HepG2 (cell line): ENCODE results near the gene AQP6. TPM values are rescaled to one million over a fixed set of nuclear protein-coding genes. Genes with fewer than 3 reads are reported as not detected.

Experiments
- FOSL2 ChIP-seq: sonication (generic); formaldehyde crosslinking; IDR thresholded peaks from 2 replicates; pipeline ENCODE4 v1.4.0; 2020; ENCODE audit warnings: missing genetic modification reagents
- GABPB1 ChIP-seq: IDR thresholded peaks from 2 replicates; pipeline ENCODE4 v1.6.1; 2016; ENCODE audit warnings: mild to moderate bottlenecking, missing genetic modification reagents, moderate library complexity, missing compliant biosample characterization
- HNRNPLL ChIP-seq: fragments of 200-400 bp; formaldehyde crosslinking; IDR thresholded peaks from 2 replicates; pipeline ENCODE4 v1.6.1; 2017; ENCODE audit warnings: mild to moderate bottlenecking, low read depth, low read length; ENCODE audit not compliant: poor library complexity, severe bottlenecking
- KMT2A ChIP-seq: sonication (generic); formaldehyde crosslinking; IDR thresholded peaks from 2 replicates; pipeline ENCODE4 v1.4.0; 2020; ENCODE audit warnings: missing genetic modification reagents
- PHF8 ChIP-seq: sonication (generic); formaldehyde crosslinking; IDR thresholded peaks from 2 replicates; pipeline ENCODE4 v1.5.0; 2020; ENCODE audit warnings: missing genetic modification reagents
- PITX1 ChIP-seq: sonication (generic); formaldehyde crosslinking; IDR thresholded peaks from 2 replicates; pipeline ENCODE4 v1.5.1; 2020; ENCODE audit warnings: mild to moderate bottlenecking, missing genetic modification reagents
- POGZ ChIP-seq: sonication (generic); formaldehyde crosslinking; IDR thresholded peaks from 2 replicates; pipeline ENCODE4 v1.4.0; 2020; ENCODE audit warnings: mild to moderate bottlenecking, missing genetic modification reagents
- REL ChIP-seq: sonication (generic); formaldehyde crosslinking; conservative IDR thresholded peaks from 2 replicates; pipeline ENCODE4 v1.8.0; 2022; ENCODE audit warnings: mild to moderate bottlenecking, missing genetic modification reagents, moderate library complexity
- SAP130 ChIP-seq: IDR thresholded peaks from 2 replicates; pipeline ENCODE4 v1.6.1; 2016; ENCODE audit warnings: low read depth
- TBX2 ChIP-seq: sonication (generic); formaldehyde crosslinking; IDR thresholded peaks from 2 replicates; pipeline ENCODE4 v1.5.0; 2020; ENCODE audit warnings: missing genetic modification reagents, mild to moderate bottlenecking, borderline replicate concordance
- TEAD2 ChIP-seq: sonication (generic); formaldehyde crosslinking; IDR thresholded peaks from 2 replicates; pipeline ENCODE4 v1.9.0; 2021; ENCODE audit warnings: missing genetic modification reagents
- XRCC5 ChIP-seq: fragments of 200-400 bp; formaldehyde crosslinking; optimal IDR thresholded peaks from 2 replicates; pipeline ENCODE3; 2017; ENCODE audit warnings: mild to moderate bottlenecking, low read length
- ZFP62 ChIP-seq: sonication (generic); formaldehyde crosslinking; IDR thresholded peaks from 2 replicates; pipeline ENCODE4 v1.4.0; 2020; ENCODE audit warnings: missing genetic modification reagents
- ZNF543 ChIP-seq: sonication (generic); formaldehyde crosslinking; IDR thresholded peaks from 2 replicates; pipeline ENCODE4 v1.4.0; 2020; ENCODE audit warnings: mild to moderate bottlenecking, missing genetic modification reagents
- ZNF558 ChIP-seq: sonication (generic); formaldehyde crosslinking; IDR thresholded peaks from 2 replicates; pipeline ENCODE4 v1.9.0; 2022; ENCODE audit warnings: mild to moderate bottlenecking, missing genetic modification reagents, borderline replicate concordance
- ZNF563 ChIP-seq: sonication (generic); formaldehyde crosslinking; IDR thresholded peaks from 2 replicates; pipeline ENCODE4 v1.8.0; 2022; ENCODE audit warnings: mild to moderate bottlenecking, moderate library complexity, missing genetic modification reagents
- polyA plus RNA-seq, 8 experiments: library from polyadenylated mRNA; depleted of rRNA in 3 of 8; stranded (reverse) in 7 of 8; unstranded in 1 of 8; fragments of >200 nt; fragmentation: Illumina TruSeq in 4 of 8; extraction: Trizol in 4 of 8; gene quantifications; 2 replicates each; pipeline versions ENCODE4 v1.2.1 to v1.2.3, GENCODE V29; 2011 to 2016; ENCODE audit warnings: low read depth in 4 of 8, missing spikeins in 1 of 8, mixed read lengths in 1 of 8; ENCODE audit not compliant: insufficient read depth in 1 of 8
- total RNA-seq, 5 experiments: library from RNA; depleted of rRNA; stranded (reverse); fragments of >200 nt; fragmentation: Illumina TruSeq; extraction: Trizol; gene quantifications; 2 replicates each; pipeline ENCODE4 v1.2.3, GENCODE V29; 2016; ENCODE audit warnings: low read depth in 1 of 5
- TF ChIP-seq, protein P1 (sequence below): IDR thresholded peaks from 2 replicates; pipeline ENCODE4 v1.6.1; 2016; ENCODE audit warnings: low read depth, missing genetic modification reagents, missing compliant biosample characterization
- TF ChIP-seq, protein P2 (sequence below): sonication (generic); formaldehyde crosslinking; IDR thresholded peaks from 2 replicates; pipeline ENCODE4 v1.8.0; 2022; ENCODE audit warnings: mild to moderate bottlenecking, missing genetic modification reagents, borderline replicate concordance
- TF ChIP-seq, protein P3 (sequence below): sonication (generic); formaldehyde crosslinking; IDR thresholded peaks from 2 replicates; pipeline ENCODE4 v1.5.0; 2020; ENCODE audit warnings: mild to moderate bottlenecking, missing genetic modification reagents, moderate library complexity
- TF ChIP-seq, protein P4 (sequence below): sonication (generic); formaldehyde crosslinking; IDR thresholded peaks from 2 replicates; pipeline ENCODE4 v1.9.0; 2022; ENCODE audit warnings: low read depth, missing genetic modification reagents

The AQP6 gene
- total and polyA plus RNA-seq, 2 of the 13 experiments (the other 11 are each of a cell fraction or from before 2014, with no cell fraction given) = 0.32 to 1.3 TPM

DNA sequence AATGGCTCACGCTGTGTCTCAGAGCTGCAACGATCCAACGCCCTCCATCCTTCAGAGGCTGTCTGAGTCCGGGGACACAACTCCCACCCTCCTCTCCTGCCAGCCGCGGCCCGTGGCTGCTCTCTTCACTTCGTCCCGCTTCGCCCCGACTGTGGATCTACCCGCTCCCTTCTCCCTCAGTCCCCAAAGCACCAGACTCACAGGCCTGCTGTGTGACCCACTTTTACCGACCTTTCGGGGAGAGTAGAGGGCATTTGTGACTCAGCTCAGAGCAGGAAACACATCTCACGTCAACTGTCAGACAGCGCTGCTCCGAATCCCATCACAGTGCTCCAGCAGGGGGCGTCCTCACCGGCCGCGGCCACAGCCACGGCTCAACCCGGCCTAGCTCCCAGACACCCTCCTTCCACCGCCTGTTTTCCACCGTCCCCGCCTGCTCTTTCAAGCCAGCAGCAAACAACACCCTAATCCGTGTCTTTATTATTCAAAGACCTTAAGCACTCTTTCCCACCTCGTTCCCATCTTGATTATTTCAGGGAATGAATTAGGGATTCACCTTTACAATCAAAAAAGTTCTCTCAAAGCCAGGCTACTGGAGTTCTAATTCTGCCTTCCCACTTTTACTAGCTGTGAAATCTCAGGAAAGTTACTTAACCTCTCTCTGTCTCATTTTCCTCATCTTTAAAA is 27.2 kb upstream of the AQP6 start (continued):
- TF ChIP-seq, protein P1, sequence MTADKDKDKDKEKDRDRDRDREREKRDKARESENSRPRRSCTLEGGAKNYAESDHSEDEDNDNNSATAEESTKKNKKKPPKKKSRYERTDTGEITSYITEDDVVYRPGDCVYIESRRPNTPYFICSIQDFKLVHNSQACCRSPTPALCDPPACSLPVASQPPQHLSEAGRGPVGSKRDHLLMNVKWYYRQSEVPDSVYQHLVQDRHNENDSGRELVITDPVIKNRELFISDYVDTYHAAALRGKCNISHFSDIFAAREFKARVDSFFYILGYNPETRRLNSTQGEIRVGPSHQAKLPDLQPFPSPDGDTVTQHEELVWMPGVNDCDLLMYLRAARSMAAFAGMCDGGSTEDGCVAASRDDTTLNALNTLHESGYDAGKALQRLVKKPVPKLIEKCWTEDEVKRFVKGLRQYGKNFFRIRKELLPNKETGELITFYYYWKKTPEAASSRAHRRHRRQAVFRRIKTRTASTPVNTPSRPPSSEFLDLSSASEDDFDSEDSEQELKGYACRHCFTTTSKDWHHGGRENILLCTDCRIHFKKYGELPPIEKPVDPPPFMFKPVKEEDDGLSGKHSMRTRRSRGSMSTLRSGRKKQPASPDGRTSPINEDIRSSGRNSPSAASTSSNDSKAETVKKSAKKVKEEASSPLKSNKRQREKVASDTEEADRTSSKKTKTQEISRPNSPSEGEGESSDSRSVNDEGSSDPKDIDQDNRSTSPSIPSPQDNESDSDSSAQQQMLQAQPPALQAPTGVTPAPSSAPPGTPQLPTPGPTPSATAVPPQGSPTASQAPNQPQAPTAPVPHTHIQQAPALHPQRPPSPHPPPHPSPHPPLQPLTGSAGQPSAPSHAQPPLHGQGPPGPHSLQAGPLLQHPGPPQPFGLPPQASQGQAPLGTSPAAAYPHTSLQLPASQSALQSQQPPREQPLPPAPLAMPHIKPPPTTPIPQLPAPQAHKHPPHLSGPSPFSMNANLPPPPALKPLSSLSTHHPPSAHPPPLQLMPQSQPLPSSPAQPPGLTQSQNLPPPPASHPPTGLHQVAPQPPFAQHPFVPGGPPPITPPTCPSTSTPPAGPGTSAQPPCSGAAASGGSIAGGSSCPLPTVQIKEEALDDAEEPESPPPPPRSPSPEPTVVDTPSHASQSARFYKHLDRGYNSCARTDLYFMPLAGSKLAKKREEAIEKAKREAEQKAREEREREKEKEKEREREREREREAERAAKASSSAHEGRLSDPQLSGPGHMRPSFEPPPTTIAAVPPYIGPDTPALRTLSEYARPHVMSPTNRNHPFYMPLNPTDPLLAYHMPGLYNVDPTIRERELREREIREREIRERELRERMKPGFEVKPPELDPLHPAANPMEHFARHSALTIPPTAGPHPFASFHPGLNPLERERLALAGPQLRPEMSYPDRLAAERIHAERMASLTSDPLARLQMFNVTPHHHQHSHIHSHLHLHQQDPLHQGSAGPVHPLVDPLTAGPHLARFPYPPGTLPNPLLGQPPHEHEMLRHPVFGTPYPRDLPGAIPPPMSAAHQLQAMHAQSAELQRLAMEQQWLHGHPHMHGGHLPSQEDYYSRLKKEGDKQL = no peak
- TF ChIP-seq HNRNPLL (peak; percentile 47), PHF8 (CRISPR knock-in tag) (no peak), SAP130 (CRISPR knock-in tag) (peak; percentile 62), ZFP62 (CRISPR knock-in tag) (no peak), FOSL2 (peak; percentile 68), POGZ (CRISPR knock-in tag) (0 out of 2 replicates have a peak, but pooled peaks have one; percentile 22), TBX2 (CRISPR knock-in tag) (peak; percentile 47; the same call in 1 of the 2 replicates), GABPB1 (peak; percentile 42; the same call in 1 of the 2 replicates), PITX1 (CRISPR knock-in tag) (peak; percentile 64; the same call in 1 of the 2 replicates), TEAD2 (CRISPR knock-in tag) (no peak), XRCC5 (peak; percentile 91), ZNF563 (CRISPR knock-in tag) (no peak), ZNF543 (no peak), KMT2A (CRISPR knock-in tag) (0 out of 2 replicates have a peak, but pooled peaks have one; percentile 30), REL (no peak), ZNF558 (CRISPR knock-in tag) (no peak)
- TF ChIP-seq, protein P2, sequence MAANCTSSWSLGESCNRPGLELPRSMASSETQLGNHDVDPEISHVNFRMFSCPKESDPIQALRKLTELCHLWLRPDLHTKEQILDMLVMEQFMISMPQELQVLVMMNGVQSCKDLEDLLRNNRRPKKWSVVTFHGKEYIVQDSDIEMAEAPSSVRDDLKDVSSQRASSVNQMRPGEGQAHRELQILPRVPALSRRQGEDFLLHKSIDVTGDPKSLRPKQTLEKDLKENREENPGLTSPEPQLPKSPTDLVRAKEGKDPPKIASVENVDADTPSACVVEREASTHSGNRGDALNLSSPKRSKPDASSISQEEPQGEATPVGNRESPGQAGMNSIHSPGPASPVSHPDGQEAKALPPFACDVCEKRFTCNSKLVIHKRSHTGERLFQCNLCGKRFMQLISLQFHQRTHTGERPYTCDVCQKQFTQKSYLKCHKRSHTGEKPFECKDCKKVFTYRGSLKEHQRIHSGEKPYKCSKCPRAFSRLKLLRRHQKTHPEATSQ (CRISPR knock-in tag) = no peak
- TF ChIP-seq, protein P3, sequence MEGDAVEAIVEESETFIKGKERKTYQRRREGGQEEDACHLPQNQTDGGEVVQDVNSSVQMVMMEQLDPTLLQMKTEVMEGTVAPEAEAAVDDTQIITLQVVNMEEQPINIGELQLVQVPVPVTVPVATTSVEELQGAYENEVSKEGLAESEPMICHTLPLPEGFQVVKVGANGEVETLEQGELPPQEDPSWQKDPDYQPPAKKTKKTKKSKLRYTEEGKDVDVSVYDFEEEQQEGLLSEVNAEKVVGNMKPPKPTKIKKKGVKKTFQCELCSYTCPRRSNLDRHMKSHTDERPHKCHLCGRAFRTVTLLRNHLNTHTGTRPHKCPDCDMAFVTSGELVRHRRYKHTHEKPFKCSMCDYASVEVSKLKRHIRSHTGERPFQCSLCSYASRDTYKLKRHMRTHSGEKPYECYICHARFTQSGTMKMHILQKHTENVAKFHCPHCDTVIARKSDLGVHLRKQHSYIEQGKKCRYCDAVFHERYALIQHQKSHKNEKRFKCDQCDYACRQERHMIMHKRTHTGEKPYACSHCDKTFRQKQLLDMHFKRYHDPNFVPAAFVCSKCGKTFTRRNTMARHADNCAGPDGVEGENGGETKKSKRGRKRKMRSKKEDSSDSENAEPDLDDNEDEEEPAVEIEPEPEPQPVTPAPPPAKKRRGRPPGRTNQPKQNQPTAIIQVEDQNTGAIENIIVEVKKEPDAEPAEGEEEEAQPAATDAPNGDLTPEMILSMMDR (CRISPR knock-in tag) = peak; percentile 94
- TF ChIP-seq, protein P4, sequence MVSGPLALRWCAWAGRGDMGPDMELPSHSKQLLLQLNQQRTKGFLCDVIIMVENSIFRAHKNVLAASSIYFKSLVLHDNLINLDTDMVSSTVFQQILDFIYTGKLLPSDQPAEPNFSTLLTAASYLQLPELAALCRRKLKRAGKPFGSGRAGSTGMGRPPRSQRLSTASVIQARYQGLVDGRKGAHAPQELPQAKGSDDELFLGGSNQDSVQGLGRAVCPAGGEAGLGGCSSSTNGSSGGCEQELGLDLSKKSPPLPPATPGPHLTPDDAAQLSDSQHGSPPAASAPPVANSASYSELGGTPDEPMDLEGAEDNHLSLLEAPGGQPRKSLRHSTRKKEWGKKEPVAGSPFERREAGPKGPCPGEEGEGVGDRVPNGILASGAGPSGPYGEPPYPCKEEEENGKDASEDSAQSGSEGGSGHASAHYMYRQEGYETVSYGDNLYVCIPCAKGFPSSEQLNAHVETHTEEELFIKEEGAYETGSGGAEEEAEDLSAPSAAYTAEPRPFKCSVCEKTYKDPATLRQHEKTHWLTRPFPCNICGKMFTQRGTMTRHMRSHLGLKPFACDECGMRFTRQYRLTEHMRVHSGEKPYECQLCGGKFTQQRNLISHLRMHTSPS (CRISPR knock-in tag) = no peak
